HEK293T (cell line): ENCODE results near the gene MACO1.
A peak's percentile ranks its signal among the peaks of the same experiment; 100 is the strongest.

Source experiments
- CTCF ChIA-PET: fragments of 350-600 bp; formaldehyde crosslinking; extraction: SDS; loops from one replicate; lab custom pipeline; 2021; ENCODE audit warnings: antibody characterized with exemption, inconsistent platforms; lab: Yijun Ruan, JAX
- POLR2A ChIA-PET: fragments of 350-600 bp; formaldehyde crosslinking; extraction: SDS; loops from one replicate; lab custom pipeline; 2020; ENCODE audit warnings: antibody characterized with exemption, inconsistent platforms; lab: Yijun Ruan, JAX
- DNase-seq: peaks from one replicate; pipeline ENCODE4 v3.0.0; 2012; ENCODE audit warnings: mixed read lengths; ENCODE audit errors: extremely low spot score
- ARNT ChIP-seq: fragments of 450-650 bp; IDR thresholded peaks from 2 replicates; pipeline ENCODE4 v1.6.1; 2017; ENCODE audit warnings: mild to moderate bottlenecking
- BHLHE40 ChIP-seq: fragments of 450-650 bp; IDR thresholded peaks from 2 replicates; pipeline ENCODE4 v1.6.1; 2016; ENCODE audit warnings: mild to moderate bottlenecking, moderate library complexity, borderline replicate concordance
- CTBP1 ChIP-seq: fragments of 450-650 bp; IDR thresholded peaks from 2 replicates; pipeline ENCODE4 v1.6.1; 2016; ENCODE audit warnings: borderline replicate concordance
- ELF4 ChIP-seq: fragments of 450-650 bp; IDR thresholded peaks from 2 replicates; pipeline ENCODE4 v1.6.1; 2017; ENCODE audit warnings: antibody characterized with exemption
- FOXA1 ChIP-seq: fragments of 450-650 bp; IDR thresholded peaks from 2 replicates; pipeline ENCODE4 v1.6.1; 2016; ENCODE audit warnings: mild to moderate bottlenecking
- FOXK2 ChIP-seq: fragments of 450-650 bp; IDR thresholded peaks from 2 replicates; pipeline ENCODE4 v1.6.1; 2016; ENCODE audit warnings: mild to moderate bottlenecking
- FOXM1 ChIP-seq: fragments of 450-650 bp; IDR thresholded peaks from 2 replicates; pipeline ENCODE4 v1.6.1; 2017; ENCODE audit warnings: mild to moderate bottlenecking, borderline replicate concordance
- HDGF ChIP-seq: fragments of 450-650 bp; IDR thresholded peaks from 2 replicates; pipeline ENCODE4 v1.6.1; 2017; ENCODE audit warnings: antibody characterized with exemption, borderline replicate concordance
- L3MBTL2 ChIP-seq: fragments of 450-650 bp; conservative IDR thresholded peaks from 2 replicates; pipeline ENCODE4 v1.6.1; 2016; ENCODE audit warnings: mild to moderate bottlenecking
- LEF1 ChIP-seq: fragments of 450-650 bp; IDR thresholded peaks from 2 replicates; pipeline ENCODE4 v1.6.1; 2017; ENCODE audit warnings: mild to moderate bottlenecking, borderline replicate concordance
- NFRKB ChIP-seq: fragments of 450-650 bp; IDR thresholded peaks from 2 replicates; pipeline ENCODE4 v1.6.1; 2016; ENCODE audit warnings: mild to moderate bottlenecking, moderate library complexity
- PKNOX1 ChIP-seq: fragments of 450-650 bp; IDR thresholded peaks from 2 replicates; pipeline ENCODE4 v1.6.1; 2016
- SP1 ChIP-seq: fragments of 450-650 bp; IDR thresholded peaks from 2 replicates; pipeline ENCODE4 v1.6.1; 2017
- SUZ12 ChIP-seq: fragments of 450-650 bp; IDR thresholded peaks from 2 replicates; pipeline ENCODE4 v1.6.1; 2016; ENCODE audit warnings: mild to moderate bottlenecking
- TARDBP ChIP-seq: fragments of 450-650 bp; IDR thresholded peaks from 2 replicates; pipeline ENCODE4 v1.6.1; 2016
- ZNF384 ChIP-seq: fragments of 450-650 bp; IDR thresholded peaks from 2 replicates; pipeline ENCODE4 v1.6.1; 2016

The MACO1 gene

GRCh38 chr1:25428475-25429166 is 2.1 kb upstream of the MACO1 start:
- POLR2A ChIA-PET = interaction anchor here (0.6 kb wide), 1 partner anchor 318 kb away, joined by 3 read pairs; no protein-coding TSS in a partner anchor
- CTCF ChIA-PET = no interaction called here
- no peak for TF ChIP-seq SUZ12
- no peak for DNase-seq

- CTCF ChIA-PET = interaction anchor here (0.7 to 1.0 kb wide), 2 partner anchors 56 to 90 kb away, joined by 3 to 4 read pairs; no protein-coding TSS in a partner anchor
- TF ChIP-seq FOXA1 (no peak), NFRKB (no peak), SP1 (no peak), LEF1 (no peak)
- DNase-seq = peak; percentile 45
- POLR2A ChIA-PET = interaction anchor here (1.2 to 1.3 kb wide), 2 partner anchors 11 to 191 kb away, joined by 3 to 4 read pairs; no protein-coding TSS in a partner anchor
These were observed 527 bp downstream of the MACO1 start for GRCh38 chr1:25430967-25431881.

GRCh38 chr1:25431955-25432719 is 1.4 kb downstream of the MACO1 start:
- no peak for DNase-seq
- ChIA-PET POLR2A (interaction anchor here (1.2 kb wide), 1 partner anchor 192 kb away, joined by 4 read pairs; no protein-coding TSS in a partner anchor), CTCF (interaction anchor here (0.7 to 1.0 kb wide), 2 partner anchors 55 to 89 kb away, joined by 3 to 4 read pairs; no protein-coding TSS in a partner anchor)
- TF ChIP-seq CTBP1 (no peak), SP1 (no peak), ZNF384 (no peak), PKNOX1 (no peak), HDGF (no peak), L3MBTL2 (no peak), BHLHE40 (no peak), ELF4 (no peak), FOXA1 (no peak), TARDBP (no peak), NFRKB (no peak), SUZ12 (no peak), ARNT (no peak), FOXK2 (no peak), FOXM1 (no peak), LEF1 (no peak)

GRCh38 chr1:25432749-25433388 is 2.2 kb downstream of the MACO1 start:
- no peak for DNase-seq
- ChIA-PET POLR2A (no interaction called here), CTCF (interaction anchor here (1.0 kb wide), 1 partner anchor 88 kb away, joined by 3 read pairs; no protein-coding TSS in a partner anchor)
- TF ChIP-seq ZNF384 (no peak), CTBP1 (no peak), BHLHE40 (no peak), SUZ12 (no peak), TARDBP (no peak), FOXM1 (no peak), FOXK2 (no peak), PKNOX1 (no peak), ELF4 (no peak), L3MBTL2 (no peak)

GRCh38 chr1:25433389-25434186 is 2.9 kb downstream of the MACO1 start:
- ChIA-PET POLR2A (no interaction called here), CTCF (no interaction called here)
- TF ChIP-seq BHLHE40 (no peak), ARNT (no peak), FOXM1 (no peak), TARDBP (no peak)
- no peak for DNase-seq
